Liver (tissue), 9 donors: ENCODE measurements around the gene ANKRD65. TPM values are rescaled to one million over a fixed set of nuclear protein-coding genes. Genes with fewer than 3 reads are reported as not detected.

Experiments used
- DNase-seq: peaks from one replicate; pipeline ENCODE4 v3.0.0-alpha.2; 2017; ENCODE audit warnings: low spot score
- H3K27ac ChIP-seq, 2 donors: one replicate each; pipeline ENCODE4 v1.7.0; 2013; ENCODE audit warnings: inconsistent platforms in 2 of 2, low read length in 2 of 2, control low read depth in 1 of 2, low read depth in 1 of 2, mild to moderate bottlenecking in 1 of 2
- H3K27me3 ChIP-seq, 4 donors: one replicate each; pipeline versions ENCODE4 v1.6.1 to v1.7.0; 2013; ENCODE audit warnings: low read length in 3 of 4, inconsistent platforms in 1 of 4, mild to moderate bottlenecking in 1 of 4, moderate library complexity in 1 of 4; ENCODE audit not compliant: control insufficient read depth in 4 of 4, insufficient read depth in 4 of 4
- H3K36me3 ChIP-seq, 4 donors: one replicate each; pipeline versions ENCODE4 v1.6.1 to v1.7.0; 2013; ENCODE audit warnings: low read length in 3 of 4, mild to moderate bottlenecking in 3 of 4, low read depth in 1 of 4, moderate library complexity in 1 of 4; ENCODE audit not compliant: control insufficient read depth in 4 of 4, insufficient read depth in 3 of 4
- H3K4me1 ChIP-seq, 4 donors: one replicate each; pipeline versions ENCODE4 v1.6.1 to v1.7.0; 2013; ENCODE audit warnings: low read length in 3 of 4, mild to moderate bottlenecking in 3 of 4, moderate library complexity in 1 of 4; ENCODE audit not compliant: control insufficient read depth in 4 of 4, insufficient read depth in 4 of 4
- H3K4me3 ChIP-seq, 3 donors: one replicate each; pipeline versions ENCODE4 v1.6.1 to v1.7.0; 2013; ENCODE audit warnings: low read length in 3 of 3, control low read depth in 1 of 3, low read depth in 1 of 3, mild to moderate bottlenecking in 1 of 3
- H3K9ac ChIP-seq, 2 donors: one replicate each; pipeline ENCODE4 v1.7.0; 2013; ENCODE audit warnings: low read length in 2 of 2, mild to moderate bottlenecking in 2 of 2, moderate library complexity in 2 of 2, control low read depth in 1 of 2, low read depth in 1 of 2
- H3K9me3 ChIP-seq, 4 donors: one replicate each; pipeline versions ENCODE4 v1.6.1 to v1.7.0; 2013; ENCODE audit warnings: low read length in 3 of 4; ENCODE audit not compliant: control insufficient read depth in 4 of 4
- ATF3 ChIP-seq: IDR thresholded peaks from 2 replicates; pipeline ENCODE4 v1.6.1; 2016; ENCODE audit warnings: antibody characterized with exemption
- CTCF ChIP-seq: fragments of 150-350 bp; IDR thresholded peaks from 2 replicates; pipeline ENCODE4 v1.5.1; 2017; ENCODE audit warnings: improper control_type of control experiment, low read depth, low read length; ENCODE audit not compliant: missing input control
- EGR1 ChIP-seq, 2 donors: IDR thresholded peaks; 2 replicates each; pipeline ENCODE4 v1.6.1; 2016 to 2018; ENCODE audit warnings: antibody characterized with exemption in 2 of 2, low read depth in 2 of 2
- FOXA1 ChIP-seq: IDR thresholded peaks from 2 replicates; pipeline ENCODE4 v1.6.1; 2016; ENCODE audit warnings: antibody characterized with exemption
- FOXA2 ChIP-seq: IDR thresholded peaks from 2 replicates; pipeline ENCODE4 v1.6.1; 2016; ENCODE audit warnings: antibody characterized with exemption
- GABPA ChIP-seq, 2 donors: IDR thresholded peaks in 1 of 2; conservative IDR thresholded peaks in 1 of 2; 2 replicates each; pipeline ENCODE4 v1.6.1; 2016; ENCODE audit warnings: antibody characterized with exemption in 2 of 2, mild to moderate bottlenecking in 1 of 2, moderate library complexity in 1 of 2
- HNF4A ChIP-seq, 2 donors: conservative IDR thresholded peaks; 2 replicates each; pipeline ENCODE4 v1.6.1; 2016; ENCODE audit warnings: antibody characterized with exemption in 2 of 2, mild to moderate bottlenecking in 2 of 2
- HNF4G ChIP-seq: IDR thresholded peaks from 2 replicates; pipeline ENCODE4 v1.6.1; 2016; ENCODE audit warnings: antibody characterized with exemption
- JUND ChIP-seq, 2 donors: IDR thresholded peaks; 2 replicates each; pipeline ENCODE4 v1.6.1; 2016; ENCODE audit warnings: antibody characterized with exemption in 2 of 2
- MAX ChIP-seq: IDR thresholded peaks from 2 replicates; pipeline ENCODE4 v1.6.1; 2016; ENCODE audit warnings: antibody characterized with exemption
- NR2F2 ChIP-seq: IDR thresholded peaks from 2 replicates; pipeline ENCODE4 v1.6.1; 2016; ENCODE audit warnings: antibody characterized with exemption
- RAD21 ChIP-seq, 2 donors: IDR thresholded peaks; 2 replicates each; pipeline ENCODE4 v1.6.1; 2016; ENCODE audit warnings: antibody characterized with exemption in 2 of 2, mild to moderate bottlenecking in 2 of 2
- REST ChIP-seq: IDR thresholded peaks from 2 replicates; pipeline ENCODE4 v1.6.1; 2016; ENCODE audit warnings: antibody characterized with exemption, mild to moderate bottlenecking
- RXRA ChIP-seq, 2 donors: IDR thresholded peaks; 2 replicates each; pipeline ENCODE4 v1.6.1; 2017 to 2018; ENCODE audit warnings: antibody characterized with exemption in 2 of 2, mild to moderate bottlenecking in 1 of 2
- SP1 ChIP-seq: IDR thresholded peaks from 2 replicates; pipeline ENCODE4 v1.6.1; 2018; ENCODE audit warnings: antibody characterized with exemption, mild to moderate bottlenecking
- TAF1 ChIP-seq: conservative IDR thresholded peaks from 2 replicates; pipeline ENCODE4 v1.6.1; 2016; ENCODE audit warnings: antibody characterized with exemption, mild to moderate bottlenecking
- YY1 ChIP-seq: IDR thresholded peaks from 2 replicates; pipeline ENCODE4 v1.6.1; 2016; ENCODE audit warnings: antibody characterized with exemption, mild to moderate bottlenecking
- ZBTB33 ChIP-seq: IDR thresholded peaks from 2 replicates; pipeline ENCODE4 v1.6.1; 2016; ENCODE audit warnings: antibody characterized with exemption
- WGBS: extraction: QIAGEN DNeasy Blood & Tissue Kit; methylation state at CpG from one replicate; pipeline ENCODE4 v1.1.7; 2013; 5-methylcytosine and 5-hydroxymethylcytosine counted together
- polyA plus RNA-seq, 2 donors: library from polyadenylated mRNA; stranded (reverse) in 1 of 2; unstranded in 1 of 2; fragments of 200-250 nt in 1 of 2; fragments of >200 nt in 1 of 2; fragmentation: Nextera tagmentation in 1 of 2; extraction: Ambion mirVana in 1 of 2; gene quantifications; one replicate each; pipeline versions ENCODE4 v1.2.1 to v1.2.3, GENCODE V29; 2013 to 2015
- total RNA-seq, 2 donors: library from RNA; depleted of rRNA; stranded (reverse); fragments of >200 nt; gene quantifications; one replicate each; pipeline ENCODE4 v1.2.3, GENCODE V29; 2014
- donor health status: healthy.
- donor health status: healthy.
- donor health status: healthy.
- donor health status: healthy.
- donor health status: healthy.

The ANKRD65 gene
- total and polyA plus RNA-seq, 4 donors: 0.14 to 0.31 (median 0.23) TPM

GRCh38 chr1:1462318-1462966 lies 41.4 kb upstream of the ANKRD65 start:
- Histone ChIP-seq H3K36me3 (no peaks in the 10 kb centered on the region), H3K27ac (no peak overlapping the region), H3K4me1 (peaks cover 0 to 5% (median 0%) of the 10 kb centered on the region in 4 donors), H3K4me3 (no peak overlapping the region), H3K9ac (no peak overlapping the region), H3K27me3 (no peaks in the 10 kb centered on the region), H3K9me3 (no peaks in the 10 kb centered on the region)
- TF ChIP-seq ZBTB33 (no peak), CTCF (no peak), SP1 (no peak), YY1 (no peak), FOXA2 (no peak), MAX (no peak), RAD21 (IDR thresholded peaks at IDR 0.05) (no peak), RXRA (IDR thresholded peaks at IDR 0.05) (no peak), ATF3 (no peak), FOXA1 (no peak), HNF4A (conservative IDR thresholded peaks at IDR 0.05) (no peak), NR2F2 (no peak), GABPA (IDR thresholded peaks at IDR 0.05 in 1 of 2, conservative IDR thresholded peaks at IDR 0.05 in 1 of 2) (no peak), TAF1 (no peak), EGR1 (IDR thresholded peaks at IDR 0.05; ENCODE audit: low read depth in 2 of 2) (no peak), REST (no peak), HNF4G (no peak), JUND (IDR thresholded peaks at IDR 0.05) (no peak)
- no peak for DNase-seq
- WGBS: 81% methylated on average over 26 of the region's 26 CpGs
